ENCODE results near the gene MALRD1.

Gene MALRD1

DNA sequence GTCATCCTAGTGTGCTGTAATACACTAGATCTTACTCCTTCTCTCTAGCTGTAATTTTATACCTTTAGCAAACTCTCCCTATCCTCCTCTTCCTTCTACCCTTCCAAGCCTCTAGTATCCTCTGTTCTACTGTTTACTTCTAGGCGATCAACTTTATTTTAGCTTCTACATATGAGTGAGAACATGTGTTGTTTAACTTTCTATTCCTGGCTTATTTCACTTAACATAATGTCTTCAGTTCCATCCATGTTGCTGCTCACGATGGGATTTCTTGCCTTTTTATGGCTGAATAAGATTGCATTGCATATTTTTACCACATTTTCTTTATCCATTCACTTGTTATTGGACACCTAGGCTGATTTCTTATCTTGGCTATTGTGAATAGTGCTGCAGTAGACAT is 318.6 kb downstream of the MALRD1 start:
- DNase-seq (ENCODE audit: low read depth in 2 of 2): no peak

DNA sequence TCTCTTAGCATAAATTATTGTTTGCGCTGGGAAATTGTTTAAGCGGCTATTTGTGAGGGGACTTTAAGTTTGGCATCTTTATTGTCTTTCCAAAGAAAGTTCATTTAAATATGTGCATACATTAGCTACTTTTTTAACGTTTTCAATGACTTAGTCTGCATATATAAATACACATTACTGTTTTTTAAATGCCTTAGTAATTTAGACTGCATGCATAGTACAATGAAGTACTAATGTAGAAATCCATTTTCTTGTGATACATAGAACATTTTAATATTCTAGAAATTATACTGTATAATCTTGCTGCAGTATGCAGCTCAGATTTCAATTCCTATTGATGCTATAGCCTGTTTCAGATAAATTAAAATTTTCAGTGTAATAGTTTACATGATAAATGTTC is 325.4 kb downstream of the MALRD1 start:
- DNase-seq (ENCODE audit: low read depth in 2 of 2): no peak

DNA sequence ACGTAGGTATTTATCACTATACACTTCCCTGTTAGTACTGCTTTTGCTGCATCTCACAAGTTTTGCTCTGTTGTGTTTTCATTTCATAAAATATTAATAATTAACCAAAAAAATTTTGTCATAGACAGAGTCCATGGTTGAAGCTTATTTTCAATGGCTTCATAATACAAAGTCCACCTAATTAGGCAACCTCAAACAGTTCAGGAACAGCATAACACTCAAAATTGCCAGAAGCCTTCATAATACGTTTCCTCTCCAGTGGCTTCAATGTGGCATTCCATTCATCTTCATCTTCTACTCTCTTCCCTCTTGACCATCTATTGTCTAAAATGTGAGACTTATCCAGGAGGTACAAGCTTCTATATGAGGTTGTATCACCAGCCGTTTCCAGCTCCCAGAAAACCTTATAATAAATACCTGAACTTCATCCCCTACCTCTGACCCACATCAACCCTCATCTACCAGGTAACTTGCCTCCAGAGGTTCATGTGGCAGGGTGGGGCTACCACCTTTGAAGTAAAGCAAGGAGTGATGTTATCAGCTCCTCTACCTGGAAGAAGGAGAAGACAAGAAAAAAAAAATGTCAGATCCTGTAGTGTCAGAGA is 337.3 kb downstream of the MALRD1 start:
- no peak for DNase-seq (ENCODE audit: low read depth in 2 of 2)

DNA sequence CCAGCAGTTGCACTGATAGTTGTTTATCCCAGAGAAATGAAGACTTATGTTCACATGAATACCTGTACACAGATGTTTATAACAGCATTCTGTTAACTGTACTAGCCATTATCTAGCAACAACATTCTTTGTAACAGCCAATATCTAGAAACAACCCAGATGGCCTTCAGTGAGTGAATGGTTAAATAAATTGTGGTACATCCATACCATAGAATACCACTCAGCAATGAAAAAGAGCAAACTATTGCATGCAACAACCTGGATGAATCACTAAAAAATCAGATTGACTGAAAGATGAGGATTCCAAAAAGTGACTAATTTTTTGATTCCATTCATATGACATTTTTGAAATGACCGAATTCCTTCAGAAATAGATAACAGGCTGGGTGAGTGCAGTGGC is 360.3 kb downstream of the MALRD1 start:
- no peak for DNase-seq (ENCODE audit: low read depth in 2 of 2)

DNA sequence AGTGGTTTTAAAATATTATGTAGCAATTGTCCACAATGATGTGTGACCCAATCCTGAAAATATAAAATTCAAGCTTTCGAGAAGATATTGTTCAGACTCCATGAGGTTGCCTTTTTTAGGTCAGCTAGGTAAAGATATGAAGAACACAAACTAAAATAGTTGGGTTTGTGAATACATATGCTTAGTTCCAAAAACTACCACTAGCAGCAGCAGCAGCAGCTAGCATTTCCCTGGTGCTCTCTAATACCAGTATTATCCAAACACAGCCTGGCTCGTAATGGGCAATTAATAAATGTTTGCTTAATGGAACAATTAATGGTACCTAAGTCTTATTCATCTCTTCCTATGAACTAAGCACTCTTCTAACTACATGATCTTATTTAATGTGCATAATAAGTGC is 362.5 kb downstream of the MALRD1 start:
- no peak for DNase-seq (ENCODE audit: low read depth in 2 of 2)

DNA sequence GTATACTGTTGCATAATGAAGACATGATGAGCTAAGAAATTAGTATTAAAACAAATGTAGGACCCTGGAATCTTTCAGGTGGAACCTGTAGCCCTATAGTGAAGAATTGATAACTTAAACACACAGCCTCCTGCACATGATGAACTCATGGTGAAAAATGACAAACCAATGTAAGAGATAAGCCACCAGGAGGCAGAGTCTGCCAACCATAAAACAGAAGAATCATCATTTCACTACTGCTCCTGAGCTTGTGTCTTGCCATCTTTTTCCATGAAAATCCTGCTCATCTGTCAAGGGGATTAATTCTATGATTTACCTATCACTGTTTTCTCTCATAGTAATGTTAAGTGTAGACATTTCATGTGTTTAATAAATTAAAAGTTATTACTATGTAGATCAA is 363.9 kb downstream of the MALRD1 start:
- DNase-seq (ENCODE audit: low read depth in 2 of 2): no peak

DNA sequence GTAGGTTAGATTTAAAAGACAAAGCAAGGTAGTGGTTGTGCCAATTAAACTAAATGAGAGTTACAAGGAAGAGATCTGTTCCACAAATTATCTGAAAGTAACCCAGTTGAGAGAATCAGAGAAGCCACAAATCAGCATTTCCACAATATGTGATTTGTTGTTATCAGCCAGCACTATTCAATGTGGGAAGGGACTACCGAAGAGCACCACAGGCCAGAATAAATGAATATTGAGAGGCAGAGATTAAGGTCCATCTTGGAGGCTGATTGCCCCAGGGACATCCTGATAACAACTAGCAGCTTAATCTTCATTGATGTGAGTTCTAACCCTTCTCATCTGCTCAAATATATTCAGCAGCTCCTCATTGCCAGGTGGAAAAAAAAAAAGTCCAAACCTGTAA is 367.6 kb downstream of the MALRD1 start:
- no peak for DNase-seq (ENCODE audit: low read depth in 2 of 2)

DNA sequence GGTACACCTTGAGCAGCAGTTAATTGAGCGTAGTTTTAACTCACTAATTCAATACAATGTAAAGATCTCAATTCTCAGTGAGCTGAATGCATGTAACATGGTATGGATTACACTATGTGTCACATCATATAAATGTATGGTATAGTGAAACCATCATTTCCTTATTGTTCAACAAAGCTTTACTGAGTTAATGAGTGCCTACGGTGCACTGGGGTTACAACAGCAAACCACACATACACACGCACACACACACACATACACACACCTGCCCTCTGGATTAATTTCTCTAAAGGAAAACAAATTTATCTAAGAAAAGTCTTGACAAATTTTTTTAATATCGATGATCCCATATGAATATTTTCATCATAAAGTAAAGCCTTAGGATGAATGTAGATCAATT is 369.1 kb downstream of the MALRD1 start:
- no peak for DNase-seq (ENCODE audit: low read depth in 2 of 2)

DNA sequence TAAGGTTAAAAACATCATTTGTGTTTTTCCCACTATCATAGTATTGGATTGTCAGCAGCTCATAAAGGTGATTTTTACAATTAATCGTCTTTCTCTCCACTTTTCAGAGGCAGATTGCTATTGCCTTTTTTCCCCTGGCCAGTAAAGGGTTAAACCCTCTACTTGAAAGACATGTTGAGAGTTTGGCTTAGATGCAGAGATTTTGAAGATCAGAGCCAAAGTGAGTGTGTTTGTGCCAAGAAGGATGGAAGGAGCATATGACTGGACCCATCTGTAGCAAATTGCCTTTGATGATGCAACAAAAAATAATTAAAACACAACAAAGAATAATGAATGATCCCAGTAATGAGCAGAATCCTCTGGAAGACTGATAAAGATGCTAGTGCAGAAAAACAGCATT is 373.1 kb downstream of the MALRD1 start:
- no peak for DNase-seq (ENCODE audit: low read depth in 2 of 2)

DNA sequence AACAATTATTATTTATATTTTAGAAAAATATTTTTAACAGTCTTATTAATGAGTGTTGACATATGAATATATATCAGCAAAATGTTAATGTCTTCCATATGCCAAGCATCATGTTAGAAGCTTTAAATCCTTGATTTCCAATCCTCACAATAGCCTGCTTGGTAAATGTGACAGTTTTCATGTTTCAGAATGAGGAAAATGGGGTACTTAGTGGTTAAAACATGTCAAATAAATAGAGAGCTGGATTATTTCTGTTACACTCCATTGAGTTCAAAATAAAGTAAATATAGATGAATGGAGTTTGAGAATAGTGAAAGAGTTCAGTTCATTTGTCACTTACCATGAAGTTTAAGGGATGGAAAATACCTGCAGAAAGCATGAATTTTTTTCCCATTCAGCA is 377.4 kb downstream of the MALRD1 start:
- no peak for DNase-seq (ENCODE audit: low read depth in 2 of 2)

DNA sequence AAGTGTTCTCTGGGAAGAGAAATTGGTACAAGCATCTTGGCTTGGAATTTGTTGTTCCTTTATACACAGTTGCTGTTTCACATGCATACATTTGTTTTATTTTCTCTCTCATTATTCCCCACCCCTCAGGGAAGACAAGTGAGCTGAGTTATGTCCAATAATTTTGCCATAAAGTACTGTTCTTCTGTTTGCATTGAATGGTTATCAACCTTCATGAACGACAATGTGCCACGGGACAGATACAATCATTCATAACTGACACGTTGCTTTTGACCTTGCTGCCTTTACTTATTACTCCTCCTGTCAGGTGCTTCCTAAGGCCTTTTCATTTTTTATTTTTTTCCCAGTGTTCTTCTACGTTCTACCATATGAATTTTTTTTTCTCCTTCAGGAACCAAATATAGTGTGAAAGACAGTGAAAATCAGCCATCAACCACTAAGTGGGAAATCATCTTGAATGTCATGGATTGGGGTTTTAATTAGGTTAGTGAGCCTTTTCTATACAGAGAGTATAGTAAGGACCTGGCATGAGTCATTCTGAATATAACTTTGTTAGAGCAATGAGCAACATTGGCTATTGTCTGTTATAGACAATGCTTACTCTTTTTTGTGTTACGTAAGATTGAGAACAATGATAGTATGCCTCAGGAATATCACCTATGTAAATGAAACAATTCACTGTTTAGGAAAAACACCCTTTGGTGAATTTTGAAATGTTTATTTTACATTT is 383.2 kb downstream of the MALRD1 start:
- no peak for DNase-seq (ENCODE audit: low read depth in 2 of 2)

DNA sequence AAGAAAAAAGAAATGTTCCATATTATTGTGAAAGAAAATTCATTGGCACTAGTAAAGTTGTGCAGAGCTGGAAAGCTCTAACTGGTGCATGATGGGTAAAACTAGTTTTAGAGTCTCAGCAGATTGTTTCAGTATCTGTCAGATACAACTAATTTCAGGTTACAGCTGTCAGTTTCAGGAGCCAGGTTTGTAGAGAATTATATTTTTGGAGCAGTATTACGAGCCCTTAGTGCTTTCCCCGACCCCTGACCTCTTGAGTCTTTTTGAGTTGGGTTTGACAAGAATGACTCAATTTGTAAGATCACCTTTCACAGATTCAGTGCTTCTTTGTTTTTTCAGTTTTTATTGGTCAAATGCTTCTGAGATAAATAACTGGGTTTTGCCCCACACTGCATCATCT is 401.3 kb downstream of the MALRD1 start:
- DNase-seq (ENCODE audit: low read depth in 2 of 2): no peak

DNA sequence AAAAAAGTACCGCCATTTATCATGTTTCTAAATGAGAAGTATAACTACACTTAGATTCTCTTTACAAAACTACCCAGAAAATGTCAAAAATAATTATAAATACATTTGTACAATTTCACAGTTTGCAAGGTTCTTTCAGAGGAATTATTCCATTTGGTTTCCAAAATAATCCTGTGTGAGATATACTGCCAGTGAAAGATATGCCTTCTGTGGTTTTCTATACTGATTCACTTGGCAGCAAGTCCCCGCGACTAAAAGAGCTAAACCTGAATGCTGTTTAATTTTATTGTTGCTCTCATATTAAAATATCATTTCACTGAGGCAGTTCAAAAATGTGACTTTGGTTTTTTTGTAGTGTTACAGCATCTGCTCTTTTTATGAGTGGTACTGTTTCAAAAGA is 402.8 kb downstream of the MALRD1 start:
- no peak for DNase-seq (ENCODE audit: low read depth in 2 of 2)

DNA sequence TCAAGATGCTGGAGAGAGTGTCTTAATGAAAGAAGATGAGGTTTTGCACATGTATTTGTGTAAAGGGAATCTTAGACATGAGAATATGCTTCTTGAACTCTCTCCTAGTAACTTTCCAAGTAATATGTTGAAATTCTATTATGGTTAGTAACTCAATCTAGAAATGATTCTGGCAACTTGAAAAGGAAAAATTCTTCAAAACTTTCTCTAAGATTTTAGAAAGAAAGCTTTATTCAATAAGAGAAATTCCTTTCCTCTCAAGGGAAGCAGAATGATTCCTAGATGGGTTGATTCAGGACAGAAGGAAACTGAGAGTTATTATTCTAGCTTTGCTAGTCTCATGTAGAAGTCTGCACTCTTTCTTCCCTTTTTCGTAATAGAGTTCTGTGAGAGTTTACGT is 403.3 kb downstream of the MALRD1 start:
- no peak for DNase-seq (ENCODE audit: low read depth in 2 of 2)

DNA sequence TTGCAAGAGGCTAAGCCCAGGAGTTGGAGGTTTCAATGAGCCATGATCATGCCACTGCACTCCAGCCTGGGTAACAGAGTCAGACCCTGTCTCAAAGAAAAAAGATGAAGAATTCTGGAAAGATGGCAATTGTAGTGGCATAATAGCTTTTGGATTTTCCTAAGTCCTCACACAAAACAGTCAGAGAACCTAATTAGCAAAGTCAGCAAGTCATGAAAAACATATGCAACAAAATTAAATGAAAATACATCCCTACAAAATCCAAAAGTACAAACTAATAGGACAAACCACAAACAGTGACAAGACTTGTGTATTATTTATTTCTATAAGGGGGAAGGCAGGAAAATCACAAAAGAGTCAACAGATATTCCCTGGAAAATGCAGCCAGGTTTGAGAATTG is 405.4 kb downstream of the MALRD1 start:
- no peak for DNase-seq (ENCODE audit: low read depth in 2 of 2)

DNA sequence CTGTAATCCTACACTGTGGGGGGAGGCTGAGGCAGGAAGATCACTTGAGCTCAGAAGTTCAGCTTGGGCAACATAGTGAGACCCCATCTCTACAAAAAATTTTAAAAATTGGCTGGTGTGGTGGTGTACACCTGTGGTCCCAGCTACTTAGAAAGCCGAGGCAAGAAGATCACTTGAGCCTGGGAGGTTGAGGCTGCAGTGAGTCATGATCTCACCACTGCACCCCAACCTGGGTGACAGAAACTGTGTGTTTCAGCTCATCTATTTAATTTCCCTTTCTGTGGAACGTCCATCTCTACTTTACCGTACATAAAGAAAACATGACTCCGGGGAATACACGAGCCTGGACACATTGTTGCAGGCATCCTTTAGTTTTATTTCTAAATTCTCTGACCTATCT is 413.0 kb downstream of the MALRD1 start:
- DNase-seq (ENCODE audit: low read depth in 2 of 2): no peak

DNA sequence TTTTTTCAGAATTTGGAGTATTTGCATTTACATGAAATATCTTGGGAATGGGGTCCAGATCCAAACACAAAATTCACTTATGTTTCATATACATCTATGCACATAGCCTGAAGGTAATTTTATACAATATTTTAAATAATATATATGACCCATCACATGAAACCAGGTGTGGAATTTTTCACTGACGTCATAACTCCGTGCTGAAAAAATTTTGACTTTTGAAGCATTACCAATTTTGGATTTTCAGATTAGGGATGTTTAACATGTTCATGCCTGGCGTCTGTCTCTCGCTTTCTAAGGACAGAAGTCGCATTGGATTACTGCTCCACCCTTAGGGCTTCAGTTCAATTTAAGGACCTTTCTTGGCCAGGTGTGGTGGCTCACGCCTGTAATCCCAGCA is 418.1 kb downstream of the MALRD1 start:
- DNase-seq (ENCODE audit: low read depth in 2 of 2): no peak

DNA sequence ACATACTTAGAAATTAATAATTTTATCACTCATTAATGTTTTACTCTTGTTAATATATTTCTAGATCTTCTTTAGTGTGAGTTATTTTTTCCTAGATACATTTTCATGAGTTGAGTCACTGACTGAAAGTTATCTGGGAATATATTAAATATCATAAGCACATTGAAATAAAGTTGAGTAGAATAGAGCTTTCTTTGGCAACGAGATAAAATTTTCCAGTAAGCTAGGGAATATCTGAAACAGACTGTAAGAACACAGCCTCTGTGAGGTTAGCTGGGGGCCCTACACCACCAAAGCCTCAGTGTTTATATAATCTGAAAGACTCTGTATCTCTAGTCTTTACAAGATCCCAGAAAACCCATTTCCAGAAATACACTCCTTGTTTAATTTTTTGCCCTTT is 419.8 kb downstream of the MALRD1 start:
- DNase-seq (ENCODE audit: low read depth in 2 of 2): no peak

DNA sequence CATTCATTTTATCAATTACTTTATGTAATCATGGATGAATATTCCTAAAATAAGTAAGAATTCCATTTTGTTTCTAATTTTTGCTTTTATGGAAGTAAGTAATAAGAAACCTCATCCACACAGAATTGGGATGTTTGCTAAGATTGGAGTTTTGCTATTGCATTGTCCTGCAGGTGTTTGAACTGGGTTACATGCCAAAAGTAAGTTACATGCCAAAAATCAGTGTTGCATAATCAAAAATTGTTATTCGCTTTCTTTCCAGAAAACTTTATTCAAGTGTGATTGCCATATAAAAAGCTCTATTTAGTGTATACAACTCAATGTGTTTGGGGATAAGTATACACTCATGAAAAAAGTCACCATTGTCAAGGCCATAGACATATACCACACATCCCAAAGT is 420.9 kb downstream of the MALRD1 start:
- DNase-seq (ENCODE audit: low read depth in 2 of 2): no peak

DNA sequence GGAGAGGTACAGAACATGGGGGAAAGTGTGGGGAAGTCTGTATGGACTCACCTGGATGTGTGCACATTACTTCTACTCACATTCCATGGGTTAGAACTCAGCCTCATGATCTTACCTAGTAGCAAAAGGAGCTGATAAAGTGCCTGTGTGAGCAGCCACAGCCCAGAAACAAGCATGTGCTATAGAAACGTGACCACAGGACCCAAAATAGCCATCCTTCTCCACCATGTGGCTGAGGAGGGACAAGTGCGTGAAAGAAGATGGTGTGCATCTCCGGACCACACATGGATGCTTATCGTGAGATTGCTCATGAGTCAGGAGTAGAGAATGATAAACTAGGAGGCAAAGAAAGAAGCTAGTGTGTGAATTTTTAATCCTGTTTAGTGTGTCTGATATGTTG is 431.3 kb downstream of the MALRD1 start:
- DNase-seq (ENCODE audit: low read depth in 2 of 2): no peak

DNA sequence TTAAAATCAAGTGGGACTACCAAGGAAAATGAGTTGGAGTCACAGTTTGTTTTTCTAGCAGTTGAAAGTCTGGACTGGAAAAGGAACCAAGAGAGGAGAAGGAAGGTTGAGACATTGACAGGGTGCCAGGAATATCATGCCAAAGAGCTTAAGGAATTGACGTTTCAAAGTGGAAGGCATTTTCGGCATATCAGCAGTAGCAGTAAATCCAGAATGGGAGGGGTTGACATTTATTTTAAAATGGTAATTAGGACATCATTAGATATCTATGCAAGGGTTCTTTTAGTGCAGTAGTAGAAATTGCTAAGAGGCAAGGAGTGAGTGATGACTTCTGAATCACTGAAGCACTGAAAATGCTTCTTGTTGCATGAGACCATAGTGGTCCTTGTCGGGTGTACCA is 431.8 kb downstream of the MALRD1 start:
- no peak for DNase-seq (ENCODE audit: low read depth in 2 of 2)

DNA sequence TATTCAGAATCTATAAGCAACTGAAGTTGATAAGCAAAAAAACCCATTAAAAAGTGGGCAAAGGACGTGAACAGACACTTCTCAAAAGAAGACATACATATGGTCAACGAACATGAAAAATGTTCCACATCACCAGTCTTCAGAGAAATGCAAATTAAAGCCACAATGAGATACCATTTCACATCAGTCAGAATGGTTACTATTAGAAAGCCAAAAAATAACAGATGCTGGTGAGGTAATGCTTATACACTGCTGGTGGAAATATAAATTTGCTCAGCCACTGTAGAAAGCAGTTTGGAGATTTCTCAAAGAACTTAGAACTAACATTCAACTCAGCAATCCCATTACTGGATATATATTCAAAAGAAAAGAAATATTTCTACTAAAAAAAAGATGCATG is 434.8 kb downstream of the MALRD1 start:
- no peak for DNase-seq (ENCODE audit: low read depth in 2 of 2)

DNA sequence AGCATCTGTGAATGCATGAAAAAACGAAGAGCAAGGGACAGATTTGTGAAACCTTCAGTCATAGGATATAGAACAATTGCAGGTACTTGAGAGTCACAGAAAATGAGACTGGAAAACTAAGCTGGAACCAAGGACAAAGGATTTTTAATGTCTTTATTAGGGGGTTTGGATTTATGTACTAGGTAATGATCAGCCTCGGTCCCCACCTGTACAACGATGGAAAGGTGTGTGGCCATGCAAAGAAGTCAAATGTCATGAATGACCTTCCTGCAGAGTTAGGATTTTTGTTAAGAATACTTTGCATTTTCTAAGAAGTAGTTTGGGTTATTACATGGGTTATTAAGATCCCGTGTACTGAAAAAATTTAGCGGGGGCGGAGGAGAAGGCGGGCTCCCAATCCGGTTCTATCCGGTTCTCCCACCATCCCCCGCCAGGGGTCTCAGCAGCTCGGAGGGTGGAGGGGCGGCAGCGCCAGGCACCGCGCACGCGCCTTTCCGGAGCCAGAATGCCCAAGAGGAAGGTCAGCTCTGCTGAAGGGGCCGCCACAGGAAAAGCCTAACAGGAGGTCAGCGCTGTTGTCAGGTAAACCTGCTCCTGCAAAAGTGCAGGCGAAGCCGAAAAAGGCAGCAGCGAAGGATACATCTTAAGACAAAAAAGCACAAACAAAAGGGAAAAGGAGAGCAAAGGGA is 440.1 kb downstream of the MALRD1 start:
- DNase-seq (ENCODE audit: low read depth in 2 of 2): no peak

Measured in activated CD8-positive, alpha-beta memory T cell treated with anti-CD3 and anti-CD28 coated beads for 4 hours (primary cell).